ENCODE measurements around the gene MMP10.

The MMP10 gene

GRCh38 chr11:102729849-102730815 lies 50.3 kb downstream of the MMP10 start:
- no peak overlapping the region for H3K9ac ChIP-seq
- H3K27me3 ChIP-seq = no peaks in the 10 kb centered on the region
- no peak overlapping the region for H3K4me2 ChIP-seq
- no peaks in the 10 kb centered on the region for H3K4me1 ChIP-seq
- H4K20me1 ChIP-seq = no peaks in the 10 kb centered on the region
- peaks cover 5% of the 10 kb centered on the region; the same call in 1 of the 2 replicates for H3K9me3 ChIP-seq
- TF ChIP-seq Cebpa-rat (IDR thresholded peaks at IDR 0.05) = no peak
- no peak overlapping the region for H3K4me3 ChIP-seq
- H3K36me3 ChIP-seq = no peaks in the 10 kb centered on the region
- H3K27ac ChIP-seq = no peak overlapping the region

- TF ChIP-seq Cebpa-rat (IDR thresholded peaks at IDR 0.05) = no peak
- H3K4me2 ChIP-seq = no peak overlapping the region
- H4K20me1 ChIP-seq = no peaks in the 10 kb centered on the region
- no peaks in the 10 kb centered on the region for H3K27me3 ChIP-seq
- no peak overlapping the region for H3K9ac ChIP-seq
- peaks cover 5% of the 10 kb centered on the region; the same call in 1 of the 2 replicates for H3K9me3 ChIP-seq
- H3K4me3 ChIP-seq = no peak overlapping the region
- no peaks in the 10 kb centered on the region for H3K36me3 ChIP-seq
- no peaks in the 10 kb centered on the region for H3K4me1 ChIP-seq
- no peak overlapping the region for H3K27ac ChIP-seq
Observed at GRCh38 chr11:102727890-102728289, 52.5 kb downstream of the MMP10 start.

GRCh38 chr11:102724904-102725500 lies 55.4 kb downstream of the MMP10 start, which contains the start of gene MMP8:
MMP8 (minus strand) TSS chr11:102724954; CDS start chr11:102724855, 99 bp downstream.
- no peak within 1 kb of the TSS for H3K27ac ChIP-seq
- no peaks in the 10 kb centered on the region for H4K20me1 ChIP-seq
- TF ChIP-seq Cebpa-rat (IDR thresholded peaks at IDR 0.05) = no peak
- H3K9me3 ChIP-seq = no peaks in the 10 kb centered on the region
- H3K9ac ChIP-seq = no peak within 1 kb of the TSS
- no peak within 1 kb of the TSS for H3K4me3 ChIP-seq
- no peaks in the 10 kb centered on the region for H3K4me1 ChIP-seq
- no peak within 1 kb of the TSS for H3K4me2 ChIP-seq
- H3K27me3 ChIP-seq = no peaks in the 10 kb centered on the region
- no peaks in the 10 kb centered on the region for H3K36me3 ChIP-seq

GRCh38 chr11:102722821-102723220 lies 57.6 kb downstream of the MMP10 start:
- no peak for TF ChIP-seq Cebpa-rat (IDR thresholded peaks at IDR 0.05)
- no peaks in the 10 kb centered on the region for H3K9me3 ChIP-seq
- H3K9ac ChIP-seq = no peak overlapping the region
- no peak overlapping the region for H3K4me2 ChIP-seq
- H4K20me1 ChIP-seq = no peaks in the 10 kb centered on the region
- no peaks in the 10 kb centered on the region for H3K36me3 ChIP-seq
- no peak overlapping the region for H3K27ac ChIP-seq
- no peaks in the 10 kb centered on the region for H3K4me1 ChIP-seq
- H3K4me3 ChIP-seq = no peak overlapping the region
- H3K27me3 ChIP-seq = no peaks in the 10 kb centered on the region
